HG03175 (cell line): ENCODE measurements around the gene OPCML.

Experiments
- ATAC-seq: cut with Tn5 transposase; IDR thresholded peaks from one replicate; pipeline ENCODE4 v1.9.1; 2021; ENCODE audit warnings: mild to moderate bottlenecking, moderate library complexity; ENCODE audit not compliant: unreplicated experiment

Gene OPCML

DNA sequence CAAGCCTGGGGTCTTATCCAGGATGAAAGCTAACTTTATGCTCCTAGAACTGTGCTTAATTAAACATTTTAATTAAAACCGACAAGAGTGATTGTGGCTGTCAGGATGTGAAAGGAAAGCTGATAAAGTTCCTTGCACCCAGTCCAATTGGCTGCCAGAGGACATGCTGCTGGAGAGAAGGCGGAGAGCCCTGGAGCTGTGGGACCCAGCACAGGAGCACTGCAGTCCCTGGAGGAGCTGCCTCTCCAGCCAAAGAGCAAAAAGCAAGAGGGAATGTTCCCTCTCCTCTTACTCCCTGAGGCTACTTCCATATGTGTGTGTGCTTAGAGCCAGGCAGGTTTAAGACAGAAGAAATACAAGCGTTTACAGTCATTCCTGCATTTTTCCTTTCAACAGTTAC is 118.6 kb downstream of the OPCML start:
- ATAC-seq, result no peak

DNA sequence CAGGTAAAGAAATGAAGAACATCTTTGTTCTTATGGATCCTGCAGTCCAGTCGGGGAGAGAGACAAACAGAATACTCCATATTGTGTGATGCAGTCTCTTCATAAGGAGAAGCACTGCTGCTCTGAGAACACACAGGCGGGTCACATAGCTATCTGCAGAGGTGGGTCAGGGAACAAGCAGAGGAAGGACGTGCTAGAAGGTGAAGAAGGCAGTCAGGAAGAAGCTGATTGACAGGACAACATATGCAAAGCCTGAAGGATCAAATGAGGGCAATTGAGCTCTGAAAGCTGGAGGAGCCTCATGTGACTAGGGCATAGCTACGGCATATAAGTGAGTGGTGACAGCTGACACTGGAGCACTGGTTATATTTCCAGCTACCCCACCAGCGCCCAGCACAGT is 122.5 kb downstream of the OPCML start:
- ATAC-seq, result no peak

DNA sequence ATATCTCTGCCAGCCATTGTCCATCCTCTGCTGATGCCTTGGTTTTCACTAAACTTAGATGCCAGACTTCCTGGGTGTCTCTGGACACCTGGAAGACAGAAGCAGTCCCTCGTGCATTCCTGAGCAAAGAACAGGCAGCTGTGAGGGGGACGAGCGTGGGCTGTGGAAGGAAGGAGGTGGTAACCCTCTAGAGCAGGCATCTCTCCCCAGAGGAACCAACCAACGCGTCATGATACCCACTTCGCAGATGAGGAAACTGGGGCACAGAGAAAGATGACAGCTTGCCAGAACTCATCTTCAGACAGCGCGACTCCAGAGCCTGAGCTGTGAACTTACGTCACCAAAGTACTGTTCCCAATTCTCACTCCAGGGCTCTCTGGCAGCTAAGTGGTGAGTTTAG is 123.4 kb downstream of the OPCML start:
- ATAC-seq, result no peak

DNA sequence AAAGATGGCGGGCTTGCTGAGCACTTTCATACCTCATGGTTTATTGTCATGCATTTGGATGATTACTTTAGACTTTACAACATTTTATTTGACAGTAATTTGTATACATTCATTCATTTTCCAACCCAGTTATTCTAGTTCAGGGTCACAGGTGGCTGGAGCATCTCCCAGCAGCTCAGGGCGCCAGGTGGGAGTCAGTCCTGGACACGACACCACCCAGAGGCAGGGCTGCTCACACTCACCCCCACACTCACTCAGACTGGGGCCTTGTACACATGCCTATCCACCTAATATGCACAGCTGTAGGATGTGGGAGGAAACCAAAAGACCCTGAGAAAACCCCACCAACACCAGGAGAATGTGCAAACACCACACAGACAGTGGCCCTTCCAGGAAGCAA is 123.9 kb downstream of the OPCML start:
- no peak for ATAC-seq

DNA sequence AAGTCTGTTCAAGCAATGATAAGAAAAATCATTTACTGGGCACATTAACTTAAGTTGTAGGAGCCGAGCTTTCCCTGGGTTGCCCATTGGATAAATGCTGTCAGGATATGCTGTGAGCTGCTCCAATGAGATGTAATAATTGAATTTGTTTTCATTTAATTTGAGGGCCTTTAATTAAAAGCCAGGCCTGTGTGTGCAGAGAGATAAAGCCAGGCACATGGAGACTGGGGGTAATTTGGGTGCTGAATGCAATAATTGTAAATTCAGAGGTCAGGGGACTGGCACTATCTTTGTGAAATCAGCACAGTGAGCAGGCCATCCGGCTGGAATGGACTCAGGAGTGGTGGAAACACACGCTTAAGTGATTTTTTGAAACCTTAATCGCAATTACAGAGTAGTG is 125.8 kb downstream of the OPCML start:
- no peak for ATAC-seq

DNA sequence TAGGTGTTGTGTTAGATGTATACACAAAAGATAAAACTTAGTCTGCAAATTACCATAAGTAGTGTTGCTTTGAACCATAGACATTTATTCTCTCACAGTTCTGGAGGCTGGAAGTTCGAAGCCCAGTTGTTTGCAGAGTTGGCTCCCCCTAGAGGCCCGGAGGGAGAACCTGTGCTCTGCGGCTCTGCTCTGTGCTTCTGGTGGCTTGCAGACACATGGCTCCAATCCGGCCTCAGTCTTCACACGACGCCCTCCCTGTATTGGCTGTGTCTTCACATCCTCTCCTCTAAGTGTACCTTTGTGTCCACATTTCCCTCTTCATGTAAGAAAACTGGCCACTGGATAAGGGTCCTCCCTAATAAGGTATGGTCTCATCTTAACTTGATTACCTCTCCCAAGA is 128.4 kb downstream of the OPCML start:
- no peak for ATAC-seq

DNA sequence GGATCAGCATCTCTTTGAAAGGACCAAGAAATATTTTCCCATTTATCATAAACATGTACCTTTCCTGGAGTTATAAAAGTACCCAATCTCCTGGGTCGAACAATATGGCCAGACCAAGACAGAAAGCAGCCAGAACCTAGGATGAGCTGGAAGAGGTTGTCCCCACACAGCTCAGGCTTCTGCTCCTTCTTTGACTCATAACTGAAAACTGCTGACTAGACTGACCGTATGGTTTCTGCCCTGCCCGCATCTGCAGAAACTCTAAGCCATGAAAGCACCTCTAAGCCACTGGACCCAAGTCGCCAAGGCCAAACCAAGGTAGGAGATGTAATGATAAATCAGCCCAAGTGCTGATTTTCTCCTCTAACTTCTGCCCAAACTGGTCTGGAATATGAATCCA is 129.8 kb downstream of the OPCML start:
- no peak for ATAC-seq

DNA sequence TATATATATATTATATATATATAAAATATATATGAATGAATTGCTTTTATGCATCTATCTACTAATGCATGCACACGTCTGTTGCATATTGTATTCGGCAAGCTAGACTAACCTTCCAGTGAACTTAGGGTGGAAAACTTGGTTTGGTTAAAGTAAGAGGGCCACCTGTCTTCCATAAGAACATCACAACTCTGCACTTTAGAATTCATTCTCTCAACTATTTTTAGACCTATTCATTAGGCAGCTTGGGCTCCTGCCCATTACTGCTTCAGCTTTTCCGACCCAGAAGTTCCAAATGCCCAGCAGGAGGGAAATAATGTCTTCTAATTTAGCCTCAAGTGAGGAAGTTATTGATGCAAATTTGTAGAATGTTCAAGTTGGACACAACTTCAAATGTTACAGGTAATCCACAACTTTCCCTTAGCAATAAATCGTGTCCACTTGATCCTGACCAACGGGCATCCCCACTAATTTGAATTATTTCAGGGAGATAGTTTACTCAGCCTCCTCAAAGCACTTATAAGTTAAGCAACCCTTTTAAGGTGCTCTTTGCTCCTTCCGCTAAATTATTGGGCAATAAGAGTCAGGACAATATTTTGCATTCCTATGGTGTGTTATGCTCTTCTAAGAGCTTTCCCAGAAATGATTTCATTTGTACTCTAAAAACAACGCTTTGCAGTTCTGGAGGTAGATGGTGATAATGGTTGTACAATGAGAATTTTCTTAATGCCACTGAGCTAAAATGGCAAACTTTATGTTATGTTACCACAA is 132.3 kb downstream of the OPCML start:
- ATAC-seq, result no peak

DNA sequence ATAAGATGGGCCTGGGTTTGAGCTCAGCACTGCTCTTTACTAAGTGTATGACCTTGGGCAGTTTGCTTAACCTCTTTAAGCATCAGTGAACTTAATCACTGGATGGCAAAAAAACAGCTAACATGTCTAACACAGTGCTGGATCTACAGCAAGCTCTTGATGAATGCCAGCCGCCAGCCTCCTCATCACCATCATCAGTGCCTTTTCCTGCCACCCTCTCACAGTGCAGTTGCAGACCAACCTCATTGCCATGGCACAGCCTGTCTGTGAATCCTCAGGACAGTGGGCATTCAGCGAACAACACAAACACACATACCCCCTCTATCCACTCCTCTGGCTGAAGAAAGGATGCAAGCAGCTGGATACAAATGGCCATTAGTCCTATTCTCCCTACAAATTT is 133.0 kb downstream of the OPCML start:
- ATAC-seq, result no peak

DNA sequence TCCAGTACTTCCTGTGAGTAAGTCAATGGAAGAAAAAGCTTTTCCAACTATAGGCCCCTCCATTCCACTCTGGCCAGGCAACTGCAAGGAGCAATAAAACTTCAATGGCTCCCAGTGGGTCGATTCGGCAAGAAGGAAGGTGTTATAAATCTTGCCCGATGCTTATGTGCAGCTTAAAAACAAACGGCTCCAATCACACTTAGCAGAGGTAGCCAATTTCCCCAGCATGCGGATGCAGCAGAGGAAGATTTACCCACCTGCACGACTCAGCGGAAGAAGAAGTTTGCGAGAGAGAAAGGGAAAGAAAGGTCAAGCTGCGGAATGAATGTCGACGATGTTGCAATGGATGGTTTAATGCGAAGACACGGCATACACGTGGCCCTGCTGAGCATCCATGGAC is 141.5 kb downstream of the OPCML start:
- ATAC-seq, result no peak

DNA sequence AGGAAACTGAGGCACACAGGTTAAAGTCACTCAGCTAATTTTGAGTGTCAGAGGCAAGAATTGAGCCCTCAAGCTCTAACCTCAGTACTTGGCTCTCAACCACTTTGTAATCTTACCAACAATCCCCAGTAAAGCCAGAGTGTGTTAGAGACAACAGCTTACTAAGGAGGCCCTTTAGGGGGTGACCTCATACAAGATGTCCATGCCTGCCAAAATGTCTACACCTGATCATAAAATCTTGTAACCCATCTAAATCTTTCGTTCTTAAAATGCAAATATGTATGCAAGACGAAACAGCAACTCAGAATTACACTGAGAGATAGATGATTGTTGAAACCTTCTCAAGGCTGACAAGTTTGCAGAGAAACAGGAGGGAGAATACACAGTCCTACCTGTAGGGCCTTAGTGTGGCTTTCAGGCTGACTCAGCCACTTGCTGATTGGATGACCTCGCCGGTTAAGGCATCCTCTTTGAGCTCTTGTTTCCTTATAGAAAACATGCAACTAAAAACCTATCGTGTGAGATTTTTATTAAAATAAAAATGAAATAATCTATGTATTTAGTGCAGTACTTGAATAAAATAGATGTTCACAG is 143.2 kb downstream of the OPCML start:
- no peak for ATAC-seq

DNA sequence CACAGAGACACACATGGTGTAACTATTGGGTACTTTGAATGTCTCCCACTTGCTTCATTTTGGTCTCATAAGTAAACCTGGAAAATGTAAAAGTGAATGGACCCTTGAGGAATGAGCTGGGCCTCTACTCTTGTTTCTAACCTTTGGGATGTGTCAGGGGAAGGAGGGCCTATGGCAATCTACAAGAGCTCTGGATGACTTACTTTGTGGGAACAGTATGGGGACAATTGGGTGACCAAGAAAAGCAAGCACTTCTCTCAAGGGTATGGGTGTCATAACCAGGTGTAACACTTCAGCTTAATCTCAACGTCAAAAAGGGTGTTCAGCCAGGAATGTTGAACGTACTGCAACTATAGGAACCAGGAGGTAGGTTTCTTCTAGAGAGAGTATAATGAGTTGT is 144.0 kb downstream of the OPCML start:
- ATAC-seq, result no peak

DNA sequence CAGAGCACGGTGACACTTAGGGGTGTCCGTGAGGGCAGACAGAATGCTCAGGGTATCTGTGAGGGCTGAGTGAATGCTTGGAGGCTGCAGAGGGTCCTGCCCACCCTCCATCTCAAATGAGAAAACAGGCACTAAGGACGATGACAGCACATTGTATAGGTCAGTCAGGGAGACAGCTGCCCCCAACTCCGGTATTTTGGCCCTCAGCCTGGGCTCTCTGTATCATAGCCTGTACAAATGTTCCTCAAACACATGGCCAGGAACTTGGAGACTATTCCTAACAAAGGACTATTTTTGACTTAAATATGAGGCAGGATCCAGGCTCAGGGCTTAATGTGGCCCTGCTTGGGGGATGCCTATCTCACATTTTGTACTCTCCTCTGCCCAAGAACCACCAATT is 145.4 kb downstream of the OPCML start:
- no peak for ATAC-seq

DNA sequence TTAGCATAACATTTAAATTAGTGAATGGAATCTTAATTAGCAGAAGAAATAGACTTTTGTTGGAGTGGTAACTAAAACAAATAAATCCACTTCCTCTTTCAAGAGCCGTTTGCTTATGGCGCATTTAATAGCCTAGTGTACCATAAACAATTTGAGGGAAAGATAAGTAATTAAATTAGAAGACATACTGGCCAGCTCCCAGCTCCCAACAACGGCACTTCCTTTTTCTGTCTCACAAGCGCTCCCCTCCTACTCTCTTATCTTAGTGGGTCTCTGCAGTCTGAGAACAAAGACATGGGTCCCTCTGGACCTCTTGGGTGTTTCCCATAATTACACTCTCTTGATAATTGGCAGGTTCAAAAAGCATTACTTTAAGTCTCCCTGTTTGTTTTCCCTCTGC is 146.0 kb downstream of the OPCML start:
- no peak for ATAC-seq

DNA sequence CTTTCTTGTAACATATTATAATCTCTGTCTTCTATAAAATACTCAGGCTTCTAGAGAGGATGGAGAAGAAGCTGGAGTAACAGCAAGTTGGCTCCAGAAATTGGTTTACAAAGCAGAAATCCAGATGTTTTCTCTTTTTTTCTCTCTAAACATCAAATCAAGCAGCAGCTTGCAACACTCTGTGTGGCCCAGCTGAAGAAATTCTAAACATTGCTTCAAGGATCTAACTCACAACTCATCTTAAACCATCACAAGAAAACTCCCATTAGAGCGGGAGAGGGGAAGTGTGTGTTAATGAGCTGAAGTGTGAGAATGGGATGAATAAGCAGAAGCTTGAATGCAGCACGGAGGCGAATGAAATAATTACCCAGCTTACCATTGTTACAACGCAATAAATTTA is 146.5 kb downstream of the OPCML start:
- ATAC-seq, result no peak

DNA sequence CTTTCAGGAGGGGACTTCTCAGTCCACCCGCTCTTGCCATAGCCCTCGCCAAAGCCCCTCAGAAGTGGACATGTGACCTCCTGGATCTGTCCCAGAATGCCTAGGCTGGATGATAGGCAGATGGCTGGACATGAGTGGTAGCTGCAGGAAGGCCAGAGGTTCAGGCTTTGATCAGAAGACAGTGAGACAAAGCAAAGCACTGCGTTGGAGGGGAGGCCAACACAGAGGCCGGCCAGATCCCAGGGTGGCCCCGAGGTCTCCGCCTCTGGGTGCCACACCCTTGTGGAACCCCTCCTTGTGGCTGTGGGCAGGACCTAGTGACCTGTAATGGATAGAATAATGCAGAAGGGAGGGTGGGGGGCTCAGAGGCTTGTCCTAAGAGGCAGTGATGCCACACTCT is 147.6 kb downstream of the OPCML start:
- no peak for ATAC-seq

DNA sequence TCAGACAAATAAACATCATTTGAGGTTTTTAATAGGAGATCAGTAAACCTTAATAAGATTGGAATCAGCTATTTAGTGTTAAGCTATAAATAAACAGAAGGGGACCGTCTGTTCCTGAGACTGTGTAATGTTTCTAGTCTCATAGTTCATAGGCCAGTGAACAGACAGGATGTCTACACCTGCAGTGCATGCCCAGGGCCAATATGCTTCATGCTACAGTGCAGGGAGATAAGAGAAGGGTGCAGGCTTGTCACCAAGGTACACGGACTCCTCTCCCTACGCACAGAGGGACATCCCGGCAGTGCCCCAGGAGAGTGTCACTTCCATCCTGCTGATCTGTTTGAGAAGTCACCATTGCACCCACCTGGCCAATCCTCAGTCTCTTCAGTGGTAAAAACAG is 148.6 kb downstream of the OPCML start:
- ATAC-seq, result no peak

DNA sequence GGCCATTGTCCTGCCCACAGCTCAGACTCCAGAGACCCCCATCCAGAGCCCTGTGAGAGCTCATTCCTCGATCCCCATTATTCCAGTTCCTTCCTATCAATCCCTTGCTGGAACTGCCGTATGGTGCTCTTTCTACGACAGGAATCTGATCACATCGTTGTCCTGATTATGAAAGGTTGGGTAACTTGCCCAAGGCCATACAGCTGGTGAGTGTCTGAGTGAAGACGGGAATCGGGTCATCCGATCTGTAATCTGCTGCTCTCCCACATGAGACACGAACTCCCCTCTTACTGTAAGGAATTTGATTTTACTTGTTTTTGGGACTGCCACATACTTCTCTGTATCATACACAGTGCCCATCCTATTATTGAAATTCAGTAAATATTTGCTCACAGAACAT is 149.1 kb downstream of the OPCML start:
- no peak for ATAC-seq

DNA sequence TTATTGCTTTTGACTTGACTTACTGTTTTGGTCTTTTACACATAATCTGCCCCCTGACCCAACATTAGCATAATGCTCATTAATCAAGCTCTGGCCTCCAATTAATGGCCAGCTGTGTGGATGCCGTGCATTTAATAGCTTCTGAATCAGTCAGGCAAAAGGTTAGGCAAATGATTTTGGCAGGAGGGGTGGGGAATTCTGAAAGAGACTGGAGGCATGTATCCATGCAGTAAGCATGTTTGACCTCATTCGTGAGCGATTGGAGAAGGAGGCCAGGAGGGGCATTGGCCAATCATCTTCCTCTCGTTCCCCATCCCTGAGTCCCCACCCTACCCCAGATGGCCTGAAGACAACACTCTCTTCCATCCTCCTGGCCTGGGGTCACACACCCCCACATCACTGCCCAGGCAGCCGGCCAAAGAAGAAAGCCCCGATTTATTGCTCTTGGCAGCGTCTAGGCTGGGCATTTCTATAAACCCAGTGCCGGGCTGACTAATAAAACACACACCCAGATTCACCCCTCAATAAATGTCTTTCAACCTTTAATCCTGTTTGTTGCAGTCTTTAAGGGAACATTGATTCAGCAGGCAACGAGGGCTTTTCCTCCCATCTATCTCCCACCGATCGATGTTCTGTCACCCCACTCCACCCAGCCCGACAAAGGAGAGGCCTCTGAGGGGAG is 150.0 kb downstream of the OPCML start:
- no peak for ATAC-seq

DNA sequence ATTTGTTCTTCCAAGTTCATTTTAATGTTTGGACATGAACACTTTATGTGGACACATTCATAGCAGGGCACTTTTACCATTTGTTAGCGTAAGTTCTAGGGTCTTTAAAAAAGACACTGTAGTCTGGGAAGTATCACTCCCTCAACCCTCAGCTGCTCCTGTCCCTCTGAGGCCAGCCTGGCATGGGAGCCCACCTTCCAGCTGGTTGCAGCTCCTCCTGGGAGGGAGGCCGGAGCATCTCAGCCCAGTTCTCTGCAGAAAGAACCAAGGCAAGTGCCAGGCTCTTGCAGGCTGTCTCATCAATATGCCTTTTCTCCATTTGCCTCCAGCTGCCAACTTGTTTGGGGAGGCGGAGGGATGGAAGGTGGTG is 150.6 kb downstream of the OPCML start:
- no peak for ATAC-seq

DNA sequence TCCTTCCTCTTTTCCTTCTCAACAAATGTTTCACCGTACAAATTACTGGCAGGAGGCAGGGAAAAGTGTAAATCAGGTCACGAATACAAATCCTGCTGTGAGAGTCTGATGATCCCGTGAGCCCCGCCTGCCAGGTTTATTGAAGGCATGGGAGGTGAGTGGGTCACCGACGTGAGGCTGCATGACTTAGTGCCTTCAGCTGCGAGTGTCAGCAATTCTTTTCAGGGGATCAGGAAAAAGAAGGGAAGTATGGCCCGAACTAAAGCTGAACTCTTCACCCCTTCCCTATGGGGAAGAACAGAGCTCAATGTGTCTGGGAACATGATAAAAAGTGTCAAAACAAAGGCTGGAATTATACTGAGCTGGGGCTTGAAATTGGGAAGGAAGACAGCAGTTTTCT is 166.2 kb downstream of the OPCML start:
- no peak for ATAC-seq

DNA sequence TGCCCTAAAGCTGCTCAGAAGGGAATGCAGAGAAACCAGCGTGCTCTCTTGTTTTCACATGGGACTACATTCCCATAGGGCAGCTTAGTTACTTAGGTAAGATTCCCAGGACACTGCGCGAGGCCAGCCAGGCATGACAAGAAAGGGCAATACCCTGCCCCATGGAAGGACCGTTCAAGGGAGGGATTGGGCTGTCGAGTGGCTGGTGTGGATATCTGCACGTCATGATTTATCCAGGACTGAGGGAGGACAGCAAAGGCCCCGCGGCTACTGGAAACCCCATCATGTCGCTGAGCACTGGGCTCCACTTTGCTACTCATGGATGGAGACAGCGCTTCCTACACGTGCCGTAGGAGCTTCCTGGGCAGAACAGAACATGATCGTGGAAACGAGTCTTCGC is 169.4 kb downstream of the OPCML start:
- no peak for ATAC-seq

DNA sequence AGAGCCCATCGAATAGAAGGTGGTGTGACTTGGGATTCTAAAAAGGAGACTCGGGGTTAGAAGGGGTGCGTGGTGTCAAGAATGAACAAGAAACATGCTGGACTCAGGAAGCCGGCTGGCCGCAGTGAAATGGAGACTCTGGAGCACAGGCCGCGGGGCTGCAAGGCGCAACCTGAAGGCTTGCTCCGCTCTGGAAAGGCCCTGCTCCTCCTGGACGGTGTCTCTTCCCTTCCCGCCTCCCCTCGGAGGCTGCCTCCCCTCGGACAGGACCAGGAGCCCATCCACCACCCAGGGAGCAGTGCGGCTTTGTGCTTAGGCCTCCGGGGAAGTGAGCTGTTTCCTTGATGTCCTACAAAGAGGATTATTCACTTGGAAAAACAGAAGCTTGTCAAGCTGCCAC is 170.1 kb downstream of the OPCML start:
- ATAC-seq, result no peak
